ENCODE data around the gene SNX30.

SNX30 gene

DNA sequence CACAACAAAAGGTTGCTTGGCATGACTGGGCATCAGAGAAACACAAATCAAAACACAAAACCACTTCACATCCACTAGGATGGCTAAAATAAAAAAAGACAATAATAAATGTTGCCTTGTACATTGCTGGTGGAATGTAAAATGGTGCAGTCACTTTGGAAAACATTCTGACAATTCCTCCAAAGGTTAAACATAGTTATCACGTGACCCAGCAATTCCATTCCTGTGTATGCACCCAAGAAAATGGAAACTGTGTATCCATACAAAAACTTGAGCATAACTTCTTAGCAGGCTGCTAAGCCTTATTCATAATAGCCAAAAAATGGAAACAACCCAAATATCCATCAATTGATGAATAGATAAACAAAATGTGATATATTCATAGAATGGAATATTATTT lies 150.3 kb downstream of the SNX30 start (continued):
- TF ChIP-seq, protein P1, sequence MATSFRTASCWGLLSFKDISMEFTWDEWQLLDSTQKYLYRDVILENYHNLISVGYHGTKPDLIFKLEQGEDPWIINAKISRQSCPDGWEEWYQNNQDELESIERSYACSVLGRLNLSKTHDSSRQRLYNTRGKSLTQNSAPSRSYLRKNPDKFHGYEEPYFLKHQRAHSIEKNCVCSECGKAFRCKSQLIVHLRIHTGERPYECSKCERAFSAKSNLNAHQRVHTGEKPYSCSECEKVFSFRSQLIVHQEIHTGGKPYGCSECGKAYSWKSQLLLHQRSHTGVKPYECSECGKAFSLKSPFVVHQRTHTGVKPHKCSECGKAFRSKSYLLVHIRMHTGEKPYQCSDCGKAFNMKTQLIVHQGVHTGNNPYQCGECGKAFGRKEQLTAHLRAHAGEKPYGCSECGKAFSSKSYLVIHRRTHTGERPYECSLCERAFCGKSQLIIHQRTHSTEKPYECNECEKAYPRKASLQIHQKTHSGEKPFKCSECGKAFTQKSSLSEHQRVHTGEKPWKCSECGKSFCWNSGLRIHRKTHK (tag by site-specific recombination; IDR thresholded peaks at IDR 0.05): no peak

DNA sequence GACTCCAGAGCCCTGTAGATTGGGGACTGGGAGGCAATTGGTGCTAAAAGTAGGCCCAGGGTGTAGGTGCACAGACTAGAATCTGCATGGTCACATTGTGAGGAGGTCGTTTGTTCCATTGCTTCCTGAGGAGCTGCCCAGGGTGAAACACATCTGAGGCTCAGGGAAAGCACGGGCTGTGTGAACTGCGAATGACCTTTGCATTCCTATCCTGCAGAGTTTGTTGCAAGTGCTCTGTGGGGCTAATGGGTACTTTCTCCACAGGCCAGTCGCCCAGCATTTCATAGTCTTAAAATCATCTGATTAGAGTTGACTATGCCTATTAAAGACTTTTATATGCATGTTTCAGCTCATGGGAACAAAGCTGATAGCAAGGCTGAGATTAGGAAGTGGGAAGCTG lies 154.5 kb downstream of the SNX30 start:
- no peaks in the 10 kb centered on the region for H3K36me3 ChIP-seq (ENCODE audit: control insufficient read depth in 2 of 2, insufficient read depth in 1 of 2, low read length in 2 of 2)
- H3K4me1 ChIP-seq (ENCODE audit: control insufficient read depth, insufficient read depth, low read length): no peaks in the 10 kb centered on the region
- no peak overlapping the region for H3K4me3 ChIP-seq (ENCODE audit: low read depth, low read length)
- TF ChIP-seq, protein P2, sequence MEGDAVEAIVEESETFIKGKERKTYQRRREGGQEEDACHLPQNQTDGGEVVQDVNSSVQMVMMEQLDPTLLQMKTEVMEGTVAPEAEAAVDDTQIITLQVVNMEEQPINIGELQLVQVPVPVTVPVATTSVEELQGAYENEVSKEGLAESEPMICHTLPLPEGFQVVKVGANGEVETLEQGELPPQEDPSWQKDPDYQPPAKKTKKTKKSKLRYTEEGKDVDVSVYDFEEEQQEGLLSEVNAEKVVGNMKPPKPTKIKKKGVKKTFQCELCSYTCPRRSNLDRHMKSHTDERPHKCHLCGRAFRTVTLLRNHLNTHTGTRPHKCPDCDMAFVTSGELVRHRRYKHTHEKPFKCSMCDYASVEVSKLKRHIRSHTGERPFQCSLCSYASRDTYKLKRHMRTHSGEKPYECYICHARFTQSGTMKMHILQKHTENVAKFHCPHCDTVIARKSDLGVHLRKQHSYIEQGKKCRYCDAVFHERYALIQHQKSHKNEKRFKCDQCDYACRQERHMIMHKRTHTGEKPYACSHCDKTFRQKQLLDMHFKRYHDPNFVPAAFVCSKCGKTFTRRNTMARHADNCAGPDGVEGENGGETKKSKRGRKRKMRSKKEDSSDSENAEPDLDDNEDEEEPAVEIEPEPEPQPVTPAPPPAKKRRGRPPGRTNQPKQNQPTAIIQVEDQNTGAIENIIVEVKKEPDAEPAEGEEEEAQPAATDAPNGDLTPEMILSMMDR (tag by site-specific recombination; IDR thresholded peaks at IDR 0.05): no peak
- TF ChIP-seq KLF1 (tag by site-specific recombination; IDR thresholded peaks at IDR 0.05): no peak
- TF ChIP-seq, protein P3, sequence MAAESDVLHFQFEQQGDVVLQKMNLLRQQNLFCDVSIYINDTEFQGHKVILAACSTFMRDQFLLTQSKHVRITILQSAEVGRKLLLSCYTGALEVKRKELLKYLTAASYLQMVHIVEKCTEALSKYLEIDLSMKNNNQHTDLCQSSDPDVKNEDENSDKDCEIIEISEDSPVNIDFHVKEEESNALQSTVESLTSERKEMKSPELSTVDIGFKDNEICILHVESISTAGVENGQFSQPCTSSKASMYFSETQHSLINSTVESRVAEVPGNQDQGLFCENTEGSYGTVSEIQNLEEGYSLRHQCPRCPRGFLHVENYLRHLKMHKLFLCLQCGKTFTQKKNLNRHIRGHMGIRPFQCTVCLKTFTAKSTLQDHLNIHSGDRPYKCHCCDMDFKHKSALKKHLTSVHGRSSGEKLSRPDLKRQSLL (tag by site-specific recombination; IDR thresholded peaks at IDR 0.05): no peak
- no peak for TF ChIP-seq IKZF3 (tag by site-specific recombination; IDR thresholded peaks at IDR 0.05)
- TF ChIP-seq ZNF341 (tag by site-specific recombination; IDR thresholded peaks at IDR 0.05; ENCODE audit: low read depth): no peak
- TF ChIP-seq, protein P4, sequence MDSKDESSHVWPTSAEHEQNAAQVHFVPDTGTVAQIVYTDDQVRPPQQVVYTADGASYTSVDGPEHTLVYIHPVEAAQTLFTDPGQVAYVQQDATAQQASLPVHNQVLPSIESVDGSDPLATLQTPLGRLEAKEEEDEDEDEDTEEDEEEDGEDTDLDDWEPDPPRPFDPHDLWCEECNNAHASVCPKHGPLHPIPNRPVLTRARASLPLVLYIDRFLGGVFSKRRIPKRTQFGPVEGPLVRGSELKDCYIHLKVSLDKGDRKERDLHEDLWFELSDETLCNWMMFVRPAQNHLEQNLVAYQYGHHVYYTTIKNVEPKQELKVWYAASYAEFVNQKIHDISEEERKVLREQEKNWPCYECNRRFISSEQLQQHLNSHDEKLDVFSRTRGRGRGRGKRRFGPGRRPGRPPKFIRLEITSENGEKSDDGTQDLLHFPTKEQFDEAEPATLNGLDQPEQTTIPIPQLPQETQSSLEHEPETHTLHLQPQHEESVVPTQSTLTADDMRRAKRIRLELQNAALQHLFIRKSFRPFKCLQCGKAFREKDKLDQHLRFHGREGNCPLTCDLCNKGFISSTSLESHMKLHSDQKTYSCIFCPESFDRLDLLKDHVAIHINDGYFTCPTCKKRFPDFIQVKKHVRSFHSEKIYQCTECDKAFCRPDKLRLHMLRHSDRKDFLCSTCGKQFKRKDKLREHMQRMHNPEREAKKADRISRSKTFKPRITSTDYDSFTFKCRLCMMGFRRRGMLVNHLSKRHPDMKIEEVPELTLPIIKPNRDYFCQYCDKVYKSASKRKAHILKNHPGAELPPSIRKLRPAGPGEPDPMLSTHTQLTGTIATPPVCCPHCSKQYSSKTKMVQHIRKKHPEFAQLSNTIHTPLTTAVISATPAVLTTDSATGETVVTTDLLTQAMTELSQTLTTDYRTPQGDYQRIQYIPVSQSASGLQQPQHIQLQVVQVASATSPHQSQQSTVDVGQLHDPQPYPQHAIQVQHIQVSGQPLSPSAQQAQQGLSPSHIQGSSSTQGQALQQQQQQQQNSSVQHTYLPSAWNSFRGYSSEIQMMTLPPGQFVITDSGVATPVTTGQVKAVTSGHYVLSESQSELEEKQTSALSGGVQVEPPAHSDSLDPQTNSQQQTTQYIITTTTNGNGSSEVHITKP (tag by site-specific recombination; IDR thresholded peaks at IDR 0.05): no peak
- no peak for TF ChIP-seq ZNF292 (tag by site-specific recombination; IDR thresholded peaks at IDR 0.05; ENCODE audit: borderline replicate concordance, low read depth)
- TF ChIP-seq, protein P5, sequence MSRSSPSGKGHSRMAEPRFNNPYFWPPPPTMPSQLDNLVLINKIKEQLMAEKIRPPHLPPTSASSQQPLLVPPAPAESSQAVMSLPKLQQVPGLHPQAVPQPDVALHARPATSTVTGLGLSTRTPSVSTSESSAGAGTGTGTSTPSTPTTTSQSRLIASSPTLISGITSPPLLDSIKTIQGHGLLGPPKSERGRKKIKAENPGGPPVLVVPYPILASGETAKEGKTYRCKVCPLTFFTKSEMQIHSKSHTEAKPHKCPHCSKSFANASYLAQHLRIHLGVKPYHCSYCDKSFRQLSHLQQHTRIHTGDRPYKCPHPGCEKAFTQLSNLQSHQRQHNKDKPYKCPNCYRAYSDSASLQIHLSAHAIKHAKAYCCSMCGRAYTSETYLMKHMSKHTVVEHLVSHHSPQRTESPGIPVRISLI (tag by site-specific recombination; IDR thresholded peaks at IDR 0.05): no peak
- TF ChIP-seq ZXDB (tag by site-specific recombination; IDR thresholded peaks at IDR 0.05): no peak
- CTCF ChIA-PET: interaction anchor here (0.6 to 3.4 kb wide), 5 partner anchors 9 to 1141 kb away, joined by 3 to 47 read pairs (median 6); no protein-coding TSS in a partner anchor
- no peaks in the 10 kb centered on the region for H3K9me3 ChIP-seq (ENCODE audit: control insufficient read depth, insufficient read depth, low read depth, low read length)
- POLR2A ChIA-PET: no interaction called here
- no peak overlapping the region for H3K27ac ChIP-seq (ENCODE audit: extremely low read depth, low read depth, low read length)

DNA sequence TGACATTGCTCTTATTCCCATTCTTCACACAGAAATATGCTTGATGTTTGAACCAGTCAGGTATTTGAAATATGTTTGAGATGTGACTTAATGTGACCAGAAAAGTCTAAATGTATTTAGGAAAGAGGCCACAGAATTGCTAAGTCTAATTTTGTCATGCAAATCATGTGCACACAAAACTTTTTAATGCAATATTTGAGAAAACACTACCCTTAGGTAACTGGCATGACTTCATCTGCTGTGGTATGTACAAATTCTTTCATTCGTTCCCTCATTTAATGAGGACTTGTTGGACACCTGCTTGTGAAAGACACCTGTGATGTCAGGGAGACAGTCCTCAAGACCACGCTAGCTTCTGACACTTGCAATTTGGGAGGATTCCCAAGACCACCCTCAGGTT lies 161.2 kb downstream of the SNX30 start:
- Histone ChIP-seq H3K9me3 (ENCODE audit: control insufficient read depth, insufficient read depth, low read depth, low read length) (no peaks in the 10 kb centered on the region), H3K36me3 (ENCODE audit: control insufficient read depth in 2 of 2, insufficient read depth in 1 of 2, low read length in 2 of 2) (no peaks in the 10 kb centered on the region), H3K4me1 (ENCODE audit: control insufficient read depth, insufficient read depth, low read length) (peaks cover 2% of the 10 kb centered on the region; the same call in 1 of the 2 replicates), H3K27ac (ENCODE audit: extremely low read depth, low read depth, low read length) (no peak overlapping the region), H3K4me3 (ENCODE audit: low read depth, low read length) (no peak overlapping the region)
- CTCF ChIA-PET: interaction anchor here (0.7 to 7.7 kb wide), 2 partner anchors 9 to 14 kb away, joined by 3 to 47 read pairs; no protein-coding TSS in a partner anchor
- POLR2A ChIA-PET: no interaction called here
- TF ChIP-seq ZNF184 (tag by site-specific recombination; IDR thresholded peaks at IDR 0.05): no peak
- TF ChIP-seq, protein P6, sequence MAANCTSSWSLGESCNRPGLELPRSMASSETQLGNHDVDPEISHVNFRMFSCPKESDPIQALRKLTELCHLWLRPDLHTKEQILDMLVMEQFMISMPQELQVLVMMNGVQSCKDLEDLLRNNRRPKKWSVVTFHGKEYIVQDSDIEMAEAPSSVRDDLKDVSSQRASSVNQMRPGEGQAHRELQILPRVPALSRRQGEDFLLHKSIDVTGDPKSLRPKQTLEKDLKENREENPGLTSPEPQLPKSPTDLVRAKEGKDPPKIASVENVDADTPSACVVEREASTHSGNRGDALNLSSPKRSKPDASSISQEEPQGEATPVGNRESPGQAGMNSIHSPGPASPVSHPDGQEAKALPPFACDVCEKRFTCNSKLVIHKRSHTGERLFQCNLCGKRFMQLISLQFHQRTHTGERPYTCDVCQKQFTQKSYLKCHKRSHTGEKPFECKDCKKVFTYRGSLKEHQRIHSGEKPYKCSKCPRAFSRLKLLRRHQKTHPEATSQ (tag by site-specific recombination; IDR thresholded peaks at IDR 0.05): no peak
- TF ChIP-seq ZNF211 (tag by site-specific recombination; IDR thresholded peaks at IDR 0.05; ENCODE audit: low read depth): no peak
- TF ChIP-seq ZFP3 (tag by site-specific recombination; IDR thresholded peaks at IDR 0.05; ENCODE audit: low read depth): no peak
- TF ChIP-seq ZNF510 (tag by site-specific recombination; IDR thresholded peaks at IDR 0.05; ENCODE audit: insufficient replicate concordance): no peak
- TF ChIP-seq ZFP37 (tag by site-specific recombination; IDR thresholded peaks at IDR 0.05): no peak
- no peak for TF ChIP-seq ZNF544 (tag by site-specific recombination; IDR thresholded peaks at IDR 0.05)
- no peak for TF ChIP-seq MYNN (tag by site-specific recombination; IDR thresholded peaks at IDR 0.05; ENCODE audit: borderline replicate concordance)
- TF ChIP-seq, protein P7, sequence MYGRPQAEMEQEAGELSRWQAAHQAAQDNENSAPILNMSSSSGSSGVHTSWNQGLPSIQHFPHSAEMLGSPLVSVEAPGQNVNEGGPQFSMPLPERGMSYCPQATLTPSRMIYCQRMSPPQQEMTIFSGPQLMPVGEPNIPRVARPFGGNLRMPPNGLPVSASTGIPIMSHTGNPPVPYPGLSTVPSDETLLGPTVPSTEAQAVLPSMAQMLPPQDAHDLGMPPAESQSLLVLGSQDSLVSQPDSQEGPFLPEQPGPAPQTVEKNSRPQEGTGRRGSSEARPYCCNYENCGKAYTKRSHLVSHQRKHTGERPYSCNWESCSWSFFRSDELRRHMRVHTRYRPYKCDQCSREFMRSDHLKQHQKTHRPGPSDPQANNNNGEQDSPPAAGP (tag by site-specific recombination; IDR thresholded peaks at IDR 0.05): no peak
- TF ChIP-seq ZNF169 (tag by site-specific recombination; IDR thresholded peaks at IDR 0.05): no peak
- TF ChIP-seq ZNF501 (tag by site-specific recombination; IDR thresholded peaks at IDR 0.05): no peak

All from HEK293 (cell line).